Measurements from ENCODE around the gene ALOX5AP.

DNA sequence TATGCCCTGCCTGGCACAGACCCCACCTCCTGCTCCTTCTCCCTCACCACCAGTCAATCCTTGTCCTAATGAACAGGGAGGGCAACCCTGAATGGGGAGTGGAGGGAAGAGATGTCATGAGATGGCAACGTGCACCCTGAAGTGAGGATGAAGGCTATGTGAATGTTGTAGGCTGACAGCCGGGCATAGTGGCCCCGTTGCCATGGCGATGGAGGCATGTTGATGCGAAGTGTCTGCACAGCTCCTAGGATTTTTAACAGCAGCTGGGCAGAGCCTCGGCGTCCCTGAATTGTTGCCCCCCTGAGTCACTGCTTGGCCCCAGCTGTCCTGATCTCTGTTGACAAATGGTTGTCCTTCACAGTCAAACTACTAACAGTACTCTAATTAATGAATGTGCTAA lies 4.8 kb upstream of the ALOX5AP start:
- TF ChIP-seq MEF2A (IDR thresholded peaks at IDR 0.05; ENCODE audit: control insufficient read depth, low read depth, low read length) (no peak), ZNF76 (CRISPR knock-in tag; IDR thresholded peaks at IDR 0.05; ENCODE audit: borderline replicate concordance) (no peak), SP1 (CRISPR knock-in tag; IDR thresholded peaks at IDR 0.05) (no peak), SMARCA5 (IDR thresholded peaks at IDR 0.05) (no peak), CBFB (CRISPR knock-in tag; IDR thresholded peaks at IDR 0.05) (no peak), HDAC6 (IDR thresholded peaks at IDR 0.05; ENCODE audit: low read depth, low read length) (no peak), NFIC (IDR thresholded peaks at IDR 0.05) (no peak), PHF8 (IDR thresholded peaks at IDR 0.05; ENCODE audit: borderline replicate concordance, low read length) (no peak), NR2C2 (CRISPR knock-in tag; IDR thresholded peaks at IDR 0.05) (no peak), NR2C2 (tag; IDR thresholded peaks at IDR 0.05) (no peak), STAT5B (CRISPR knock-in tag; IDR thresholded peaks at IDR 0.05) (no peak)
- TF ChIP-seq, protein P1, sequence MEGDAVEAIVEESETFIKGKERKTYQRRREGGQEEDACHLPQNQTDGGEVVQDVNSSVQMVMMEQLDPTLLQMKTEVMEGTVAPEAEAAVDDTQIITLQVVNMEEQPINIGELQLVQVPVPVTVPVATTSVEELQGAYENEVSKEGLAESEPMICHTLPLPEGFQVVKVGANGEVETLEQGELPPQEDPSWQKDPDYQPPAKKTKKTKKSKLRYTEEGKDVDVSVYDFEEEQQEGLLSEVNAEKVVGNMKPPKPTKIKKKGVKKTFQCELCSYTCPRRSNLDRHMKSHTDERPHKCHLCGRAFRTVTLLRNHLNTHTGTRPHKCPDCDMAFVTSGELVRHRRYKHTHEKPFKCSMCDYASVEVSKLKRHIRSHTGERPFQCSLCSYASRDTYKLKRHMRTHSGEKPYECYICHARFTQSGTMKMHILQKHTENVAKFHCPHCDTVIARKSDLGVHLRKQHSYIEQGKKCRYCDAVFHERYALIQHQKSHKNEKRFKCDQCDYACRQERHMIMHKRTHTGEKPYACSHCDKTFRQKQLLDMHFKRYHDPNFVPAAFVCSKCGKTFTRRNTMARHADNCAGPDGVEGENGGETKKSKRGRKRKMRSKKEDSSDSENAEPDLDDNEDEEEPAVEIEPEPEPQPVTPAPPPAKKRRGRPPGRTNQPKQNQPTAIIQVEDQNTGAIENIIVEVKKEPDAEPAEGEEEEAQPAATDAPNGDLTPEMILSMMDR (IDR thresholded peaks at IDR 0.05 in 2 of 3, conservative IDR thresholded peaks at IDR 0.05 in 1 of 3; ENCODE audit: insufficient read depth in 2 of 3, low read depth in 1 of 3, low read length in 3 of 3) = no peak
- TF ChIP-seq, protein P2, sequence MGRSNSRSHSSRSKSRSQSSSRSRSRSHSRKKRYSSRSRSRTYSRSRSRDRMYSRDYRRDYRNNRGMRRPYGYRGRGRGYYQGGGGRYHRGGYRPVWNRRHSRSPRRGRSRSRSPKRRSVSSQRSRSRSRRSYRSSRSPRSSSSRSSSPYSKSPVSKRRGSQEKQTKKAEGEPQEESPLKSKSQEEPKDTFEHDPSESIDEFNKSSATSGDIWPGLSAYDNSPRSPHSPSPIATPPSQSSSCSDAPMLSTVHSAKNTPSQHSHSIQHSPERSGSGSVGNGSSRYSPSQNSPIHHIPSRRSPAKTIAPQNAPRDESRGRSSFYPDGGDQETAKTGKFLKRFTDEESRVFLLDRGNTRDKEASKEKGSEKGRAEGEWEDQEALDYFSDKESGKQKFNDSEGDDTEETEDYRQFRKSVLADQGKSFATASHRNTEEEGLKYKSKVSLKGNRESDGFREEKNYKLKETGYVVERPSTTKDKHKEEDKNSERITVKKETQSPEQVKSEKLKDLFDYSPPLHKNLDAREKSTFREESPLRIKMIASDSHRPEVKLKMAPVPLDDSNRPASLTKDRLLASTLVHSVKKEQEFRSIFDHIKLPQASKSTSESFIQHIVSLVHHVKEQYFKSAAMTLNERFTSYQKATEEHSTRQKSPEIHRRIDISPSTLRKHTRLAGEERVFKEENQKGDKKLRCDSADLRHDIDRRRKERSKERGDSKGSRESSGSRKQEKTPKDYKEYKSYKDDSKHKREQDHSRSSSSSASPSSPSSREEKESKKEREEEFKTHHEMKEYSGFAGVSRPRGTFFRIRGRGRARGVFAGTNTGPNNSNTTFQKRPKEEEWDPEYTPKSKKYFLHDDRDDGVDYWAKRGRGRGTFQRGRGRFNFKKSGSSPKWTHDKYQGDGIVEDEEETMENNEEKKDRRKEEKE (IDR thresholded peaks at IDR 0.05; ENCODE audit: borderline replicate concordance in 1 of 2, control insufficient read depth in 1 of 2, low read depth in 2 of 2, low read length in 1 of 2) = no peak
- TF ChIP-seq, protein P3, sequence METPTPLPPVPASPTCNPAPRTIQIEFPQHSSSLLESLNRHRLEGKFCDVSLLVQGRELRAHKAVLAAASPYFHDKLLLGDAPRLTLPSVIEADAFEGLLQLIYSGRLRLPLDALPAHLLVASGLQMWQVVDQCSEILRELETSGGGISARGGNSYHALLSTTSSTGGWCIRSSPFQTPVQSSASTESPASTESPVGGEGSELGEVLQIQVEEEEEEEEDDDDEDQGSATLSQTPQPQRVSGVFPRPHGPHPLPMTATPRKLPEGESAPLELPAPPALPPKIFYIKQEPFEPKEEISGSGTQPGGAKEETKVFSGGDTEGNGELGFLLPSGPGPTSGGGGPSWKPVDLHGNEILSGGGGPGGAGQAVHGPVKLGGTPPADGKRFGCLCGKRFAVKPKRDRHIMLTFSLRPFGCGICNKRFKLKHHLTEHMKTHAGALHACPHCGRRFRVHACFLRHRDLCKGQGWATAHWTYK (CRISPR knock-in tag; IDR thresholded peaks at IDR 0.05) = no peak
- TF ChIP-seq, protein P4, sequence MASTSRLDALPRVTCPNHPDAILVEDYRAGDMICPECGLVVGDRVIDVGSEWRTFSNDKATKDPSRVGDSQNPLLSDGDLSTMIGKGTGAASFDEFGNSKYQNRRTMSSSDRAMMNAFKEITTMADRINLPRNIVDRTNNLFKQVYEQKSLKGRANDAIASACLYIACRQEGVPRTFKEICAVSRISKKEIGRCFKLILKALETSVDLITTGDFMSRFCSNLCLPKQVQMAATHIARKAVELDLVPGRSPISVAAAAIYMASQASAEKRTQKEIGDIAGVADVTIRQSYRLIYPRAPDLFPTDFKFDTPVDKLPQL (IDR thresholded peaks at IDR 0.05; ENCODE audit: extremely low read depth, insufficient read length) = no peak

Measured in K562 (cell line).